Measurements from ENCODE around the gene PPDPF.
"Not testable (repeated sequence)": the region's sequence is repeated elsewhere in the genome, so short reads cannot be mapped to it uniquely, and the experiment has no call there.

PPDPF gene

DNA sequence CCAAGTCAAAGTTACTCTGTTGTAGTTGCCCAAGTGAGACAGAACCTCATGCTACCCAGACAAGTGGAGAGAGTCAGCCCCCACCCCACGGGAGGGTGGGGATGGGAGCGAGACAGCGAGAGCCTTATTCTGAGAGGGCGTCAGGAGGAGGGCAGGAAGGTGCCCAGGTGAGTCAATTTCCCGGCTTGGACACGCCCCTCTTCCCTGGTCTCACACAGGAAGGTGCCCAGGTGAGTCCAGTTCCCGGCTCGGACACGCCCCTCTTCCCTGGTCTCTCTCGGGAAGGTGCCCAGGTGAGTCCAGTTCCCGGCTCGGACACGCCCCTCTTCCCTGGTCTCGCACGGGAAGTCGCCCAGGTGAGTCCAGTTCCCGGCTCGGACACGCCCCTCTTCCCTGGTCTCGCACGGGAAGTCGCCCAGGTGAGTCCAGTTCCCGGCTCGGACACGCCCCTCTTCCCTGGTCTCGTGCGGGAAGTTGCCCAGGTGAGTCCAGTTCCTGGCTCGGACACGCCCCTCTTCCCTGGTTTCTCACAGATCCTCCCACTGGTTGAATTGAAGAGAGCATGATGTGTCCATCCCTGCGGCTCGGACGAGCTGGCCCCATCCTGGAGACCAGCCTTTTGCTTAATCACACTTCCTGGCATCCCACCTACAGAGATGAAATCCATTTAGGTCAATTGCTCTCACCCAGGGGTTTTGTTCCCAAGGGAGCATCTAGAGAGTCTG lies 40.7 kb upstream of the PPDPF start:
- H3K36me3 ChIP-seq (ENCODE audit: control insufficient read depth, insufficient read depth, low read length, severe bottlenecking); H3K4me1 ChIP-seq (ENCODE audit: control insufficient read depth, insufficient read depth, low read length); DNase-seq (ENCODE audit: low read depth); H3K4me3 ChIP-seq (ENCODE audit: low read length); H3K9me3 ChIP-seq (ENCODE audit: control insufficient read depth, low read length); H3K9ac ChIP-seq (ENCODE audit: low read length): not testable (repeated sequence)
- peaks cover 57% of the 10 kb centered on the region for H3K27me3 ChIP-seq (replicated peaks; ENCODE audit: control insufficient read depth, insufficient read depth, low read length)

DNA sequence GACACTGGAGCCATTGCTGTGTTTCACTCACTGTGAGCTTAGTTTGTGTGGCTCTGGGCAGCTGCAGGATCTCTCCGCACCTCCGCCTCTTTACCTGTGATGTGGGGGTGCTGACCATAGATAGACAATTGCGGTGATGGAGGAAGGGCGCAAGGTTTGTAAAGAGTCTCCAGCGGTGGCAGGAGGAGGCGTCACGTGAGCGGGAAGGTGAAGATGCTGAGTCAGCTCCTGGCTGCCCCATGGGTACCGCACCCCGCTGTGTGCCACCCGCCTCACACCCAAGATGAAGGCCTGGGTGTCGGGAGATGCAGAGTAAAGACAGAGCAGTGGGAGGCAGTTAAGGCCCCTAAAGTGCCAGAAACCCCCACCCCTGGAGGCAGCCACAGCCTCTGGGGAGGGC lies 39.1 kb upstream of the PPDPF start:
- H3K27me3 ChIP-seq (replicated peaks; ENCODE audit: control insufficient read depth, insufficient read depth, low read length) = peaks cover 56% of the 10 kb centered on the region

DNA sequence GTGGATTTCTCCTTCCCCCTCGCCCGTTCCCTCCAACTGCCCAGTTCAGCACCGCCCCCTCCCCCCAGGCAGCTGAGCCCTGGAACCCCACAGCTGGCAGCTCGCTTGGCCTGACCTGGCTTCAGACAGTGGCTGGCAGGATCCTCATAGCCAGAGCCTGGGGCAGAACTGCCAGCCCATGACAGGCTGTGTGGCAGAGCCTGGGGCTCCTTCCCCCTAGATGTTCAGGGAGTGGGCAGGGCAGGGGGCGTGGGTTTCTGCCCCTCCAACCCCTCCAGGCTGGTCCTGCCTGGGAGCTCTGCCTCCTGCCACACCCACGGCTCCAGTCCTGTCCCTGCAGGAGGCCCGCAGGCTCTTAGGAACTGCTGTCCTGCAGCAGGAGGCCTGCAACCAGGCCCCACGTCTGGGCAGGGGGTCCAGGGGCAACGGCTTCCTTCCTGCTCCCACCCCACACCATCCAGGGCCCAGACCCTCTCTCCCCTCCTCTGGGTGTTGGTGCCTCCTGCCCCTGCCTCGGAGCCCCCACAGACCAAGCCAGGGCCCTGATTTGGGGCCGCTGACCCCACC lies 38.5 kb upstream of the PPDPF start:
- peaks cover 6% of the 10 kb centered on the region for H3K9me3 ChIP-seq (ENCODE audit: control insufficient read depth, low read length)
- no peaks in the 10 kb centered on the region for H3K36me3 ChIP-seq (ENCODE audit: control insufficient read depth, insufficient read depth, low read length, severe bottlenecking)
- no peak overlapping the region for H3K4me3 ChIP-seq (ENCODE audit: low read length)
- DNase-seq (ENCODE audit: low read depth) = no peak
- H3K9ac ChIP-seq (ENCODE audit: low read length) = no peak overlapping the region
- peaks cover 52% of the 10 kb centered on the region for H3K27me3 ChIP-seq (replicated peaks; ENCODE audit: control insufficient read depth, insufficient read depth, low read length)
- H3K4me1 ChIP-seq (ENCODE audit: control insufficient read depth, insufficient read depth, low read length) = no peaks in the 10 kb centered on the region

More for the DNA sequence above, 39.1 kb upstream of the PPDPF start:
- Histone ChIP-seq H3K4me3 (ENCODE audit: low read length) (no peak overlapping the region), H3K4me1 (ENCODE audit: control insufficient read depth, insufficient read depth, low read length) (no peaks in the 10 kb centered on the region), H3K36me3 (ENCODE audit: control insufficient read depth, insufficient read depth, low read length, severe bottlenecking) (no peaks in the 10 kb centered on the region), H3K9me3 (ENCODE audit: control insufficient read depth, low read length) (peaks cover 6% of the 10 kb centered on the region), H3K9ac (ENCODE audit: low read length) (no peak overlapping the region)
- DNase-seq (ENCODE audit: low read depth) = no peak

DNA sequence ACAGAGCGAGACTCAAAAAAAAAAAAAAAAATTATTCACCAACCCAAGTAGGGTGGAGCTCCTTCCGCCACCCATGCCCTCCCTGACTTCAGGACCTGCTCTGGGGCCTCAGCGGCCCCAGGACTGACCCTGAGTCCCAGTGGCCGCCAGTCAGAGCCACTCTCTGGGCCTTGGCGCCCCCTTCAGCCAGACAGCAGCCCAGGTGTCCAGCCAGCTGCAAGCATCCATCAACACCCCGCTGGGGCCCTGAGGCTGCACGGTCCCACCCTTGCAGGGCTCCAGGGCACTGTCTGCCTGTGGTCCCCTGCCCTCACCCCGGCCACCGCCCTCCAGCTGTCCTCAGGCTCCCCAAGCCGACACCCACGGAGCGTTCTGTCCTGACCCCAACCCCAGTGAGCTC lies 36.7 kb upstream of the PPDPF start:
- no peaks in the 10 kb centered on the region for H3K4me1 ChIP-seq (ENCODE audit: control insufficient read depth, insufficient read depth, low read length)
- H3K27me3 ChIP-seq (replicated peaks; ENCODE audit: control insufficient read depth, insufficient read depth, low read length) = peaks cover 44% of the 10 kb centered on the region
- H3K36me3 ChIP-seq (ENCODE audit: control insufficient read depth, insufficient read depth, low read length, severe bottlenecking) = no peaks in the 10 kb centered on the region
- no peak for DNase-seq (ENCODE audit: low read depth)
- no peak overlapping the region for H3K4me3 ChIP-seq (ENCODE audit: low read length)
- H3K9me3 ChIP-seq (ENCODE audit: control insufficient read depth, low read length) = peaks cover 6% of the 10 kb centered on the region
- H3K9ac ChIP-seq (ENCODE audit: low read length) = no peak overlapping the region

DNA sequence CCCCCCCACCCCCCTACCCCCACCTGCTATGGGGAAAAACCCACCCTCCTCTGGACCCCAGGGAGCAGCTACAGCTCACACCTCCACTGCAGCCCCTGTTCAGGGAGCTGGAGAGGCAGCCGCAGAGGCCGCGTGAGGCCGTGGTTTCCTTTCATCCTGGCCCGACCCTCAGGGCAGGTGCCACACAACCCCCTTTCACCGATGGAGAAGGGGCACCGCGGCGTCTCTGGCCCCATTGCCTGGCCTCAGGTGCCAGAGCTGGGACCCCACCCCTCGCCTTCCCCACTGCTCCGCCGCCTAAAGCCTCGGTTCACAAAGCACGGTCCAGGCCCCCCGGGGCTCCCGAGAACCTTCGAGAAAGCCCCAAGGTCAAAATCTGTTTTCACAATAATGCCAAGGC lies 36.3 kb upstream of the PPDPF start:
- Histone ChIP-seq H3K36me3 (ENCODE audit: control insufficient read depth, insufficient read depth, low read length, severe bottlenecking) (no peaks in the 10 kb centered on the region), H3K4me1 (ENCODE audit: control insufficient read depth, insufficient read depth, low read length) (no peaks in the 10 kb centered on the region), H3K9ac (ENCODE audit: low read length) (no peak overlapping the region), H3K9me3 (ENCODE audit: control insufficient read depth, low read length) (peaks cover 6% of the 10 kb centered on the region), H3K27me3 (replicated peaks; ENCODE audit: control insufficient read depth, insufficient read depth, low read length) (peaks cover 48% of the 10 kb centered on the region), H3K4me3 (ENCODE audit: low read length) (no peak overlapping the region)
- DNase-seq (ENCODE audit: low read depth) = no peak

DNA sequence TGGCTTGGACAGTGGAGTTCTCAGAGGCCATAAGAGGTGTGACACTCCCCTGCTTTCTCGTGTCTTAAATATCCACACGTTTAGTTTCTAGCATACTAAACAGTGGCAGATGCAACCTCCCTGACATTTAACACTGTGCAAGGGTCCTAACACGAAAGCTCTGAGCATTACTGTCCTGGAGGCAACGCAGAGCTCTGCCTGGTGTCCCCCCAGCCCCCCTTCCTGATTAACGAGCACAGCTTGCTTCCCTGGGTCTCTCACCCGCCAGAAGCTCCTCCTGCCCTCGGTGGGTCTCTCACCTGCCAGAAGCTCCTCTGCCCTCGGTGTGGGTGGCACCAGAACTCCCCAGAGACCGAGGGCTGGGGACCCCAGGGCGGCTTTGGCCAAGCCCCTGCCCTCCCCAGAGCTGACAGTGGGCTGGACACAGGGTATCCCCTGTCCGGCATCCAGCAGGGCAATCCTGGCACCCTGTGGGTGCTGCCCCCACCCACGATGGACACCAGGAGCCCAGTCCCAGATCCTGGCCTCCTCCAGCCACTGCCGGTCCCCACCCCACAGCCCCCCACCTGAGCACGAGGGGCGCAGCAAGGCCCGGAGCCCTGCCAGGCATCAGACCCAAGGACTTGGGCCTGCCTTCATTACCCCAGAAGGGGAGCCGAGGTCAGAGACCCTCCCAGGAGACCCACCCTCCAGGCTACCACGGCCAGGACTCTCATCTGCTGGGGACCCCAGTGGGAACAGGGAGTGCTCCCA lies 35.7 kb upstream of the PPDPF start:
- peaks cover 6% of the 10 kb centered on the region for H3K9me3 ChIP-seq (ENCODE audit: control insufficient read depth, low read length)
- no peaks in the 10 kb centered on the region for H3K4me1 ChIP-seq (ENCODE audit: control insufficient read depth, insufficient read depth, low read length)
- no peak for DNase-seq (ENCODE audit: low read depth)
- no peak overlapping the region for H3K9ac ChIP-seq (ENCODE audit: low read length)
- H3K4me3 ChIP-seq (ENCODE audit: low read length) = no peak overlapping the region
- peaks cover 44% of the 10 kb centered on the region for H3K27me3 ChIP-seq (replicated peaks; ENCODE audit: control insufficient read depth, insufficient read depth, low read length)
- H3K36me3 ChIP-seq (ENCODE audit: control insufficient read depth, insufficient read depth, low read length, severe bottlenecking) = no peaks in the 10 kb centered on the region

DNA sequence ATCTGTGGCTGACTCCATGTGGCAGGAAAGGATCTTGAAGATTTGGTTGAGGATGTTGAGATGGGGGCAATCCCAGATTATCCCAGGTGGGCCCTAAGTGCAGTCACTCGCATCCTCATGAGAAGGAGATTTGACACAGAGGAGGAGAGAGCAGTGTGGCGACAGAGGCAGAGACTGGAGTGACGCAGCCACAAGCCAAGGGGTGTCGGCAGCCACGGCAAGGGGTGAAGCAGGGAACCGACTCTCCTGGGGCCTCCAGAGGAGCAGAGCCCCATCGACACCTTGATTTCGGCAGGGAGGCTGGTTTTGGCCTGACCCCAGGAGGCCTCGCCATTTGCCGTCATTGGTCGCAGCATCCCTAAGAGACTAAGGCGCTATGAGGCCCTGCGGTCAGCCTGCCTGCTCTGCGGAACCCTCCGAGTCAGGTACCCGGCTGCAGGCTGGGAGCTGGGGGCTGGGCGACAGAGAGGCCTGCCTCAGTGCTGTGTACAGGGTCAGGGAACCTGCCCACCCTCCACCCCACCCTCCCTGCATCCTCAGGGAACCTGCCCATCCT lies 34.2 kb upstream of the PPDPF start:
- peaks cover 6% of the 10 kb centered on the region for H3K9me3 ChIP-seq (ENCODE audit: control insufficient read depth, low read length)
- H3K4me3 ChIP-seq (ENCODE audit: low read length) = no peak overlapping the region
- H3K4me1 ChIP-seq (ENCODE audit: control insufficient read depth, insufficient read depth, low read length) = no peaks in the 10 kb centered on the region
- H3K27me3 ChIP-seq (replicated peaks; ENCODE audit: control insufficient read depth, insufficient read depth, low read length) = peaks cover 38% of the 10 kb centered on the region
- no peak for DNase-seq (ENCODE audit: low read depth)
- no peak overlapping the region for H3K9ac ChIP-seq (ENCODE audit: low read length)
- no peaks in the 10 kb centered on the region for H3K36me3 ChIP-seq (ENCODE audit: control insufficient read depth, insufficient read depth, low read length, severe bottlenecking)

DNA sequence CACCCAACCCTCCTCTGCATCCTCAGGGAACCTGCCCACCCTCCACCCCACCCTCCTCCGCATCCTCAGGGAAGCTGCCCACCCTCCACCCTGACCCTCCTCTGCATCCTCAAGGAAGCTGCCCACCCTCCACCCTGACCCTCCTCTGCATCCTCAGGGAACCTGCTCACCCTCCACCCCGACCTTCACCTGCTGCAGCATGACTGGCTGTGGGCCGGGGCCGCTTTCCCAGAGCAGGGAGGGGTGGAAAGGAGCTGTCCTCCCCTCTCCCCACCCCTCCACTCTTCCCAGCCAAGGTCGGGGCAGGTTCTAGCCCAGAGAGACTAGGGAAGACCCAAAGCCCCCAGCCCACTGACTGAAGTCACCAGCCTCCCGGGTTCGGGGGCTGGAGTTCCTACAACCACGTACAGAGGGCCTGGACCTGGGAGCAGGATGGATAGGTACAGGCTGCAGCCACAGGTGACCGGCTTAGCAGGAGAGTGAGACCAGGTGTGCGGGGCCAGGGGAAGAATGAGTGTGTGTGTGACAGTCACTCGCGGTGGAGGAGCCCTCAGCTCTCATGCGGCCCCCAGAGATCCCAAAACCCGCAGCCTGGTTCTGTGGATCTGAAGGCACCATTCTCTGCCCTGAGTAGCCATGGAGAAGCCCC lies 33.3 kb upstream of the PPDPF start:
- H3K36me3 ChIP-seq (ENCODE audit: control insufficient read depth, insufficient read depth, low read length, severe bottlenecking) = no peaks in the 10 kb centered on the region
- no peak for DNase-seq (ENCODE audit: low read depth)
- no peak overlapping the region for H3K4me3 ChIP-seq (ENCODE audit: low read length)
- H3K9me3 ChIP-seq (ENCODE audit: control insufficient read depth, low read length) = peaks cover 6% of the 10 kb centered on the region
- H3K9ac ChIP-seq (ENCODE audit: low read length) = no peak overlapping the region
- H3K27me3 ChIP-seq (replicated peaks; ENCODE audit: control insufficient read depth, insufficient read depth, low read length) = peaks cover 32% of the 10 kb centered on the region
- no peaks in the 10 kb centered on the region for H3K4me1 ChIP-seq (ENCODE audit: control insufficient read depth, insufficient read depth, low read length)

DNA sequence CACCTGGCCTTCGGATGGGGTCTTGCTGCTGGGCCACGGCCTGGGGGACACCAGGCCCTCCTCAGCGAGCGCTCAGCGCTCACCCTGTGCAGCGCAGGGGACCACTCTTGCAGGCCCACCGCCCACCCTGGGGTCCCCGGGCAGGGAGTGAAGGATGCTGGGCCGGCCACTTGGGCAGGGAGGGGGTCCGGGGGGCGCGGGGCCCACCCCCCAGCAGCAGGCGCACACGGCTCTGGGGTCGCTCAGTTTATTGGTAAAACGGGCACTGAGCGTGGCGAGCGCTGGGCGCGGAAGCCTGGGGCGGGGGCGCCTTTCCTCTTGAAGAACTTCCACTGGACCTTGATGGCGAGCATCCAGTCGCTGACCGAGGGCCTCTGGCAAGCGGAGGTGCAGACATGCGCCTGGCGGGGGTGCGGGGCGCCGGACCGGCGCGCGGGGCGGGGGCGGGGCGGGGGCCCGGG lies 32.8 kb upstream of the PPDPF start:
- H3K36me3 ChIP-seq (ENCODE audit: control insufficient read depth, insufficient read depth, low read length, severe bottlenecking) = no peaks in the 10 kb centered on the region
- no peaks in the 10 kb centered on the region for H3K4me1 ChIP-seq (ENCODE audit: control insufficient read depth, insufficient read depth, low read length)
- no peak for DNase-seq (ENCODE audit: low read depth)
- peaks cover 26% of the 10 kb centered on the region for H3K27me3 ChIP-seq (replicated peaks; ENCODE audit: control insufficient read depth, insufficient read depth, low read length)
- H3K9ac ChIP-seq (ENCODE audit: low read length) = no peak overlapping the region
- peaks cover 6% of the 10 kb centered on the region for H3K9me3 ChIP-seq (ENCODE audit: control insufficient read depth, low read length)
- H3K4me3 ChIP-seq (ENCODE audit: low read length) = no peak overlapping the region

DNA sequence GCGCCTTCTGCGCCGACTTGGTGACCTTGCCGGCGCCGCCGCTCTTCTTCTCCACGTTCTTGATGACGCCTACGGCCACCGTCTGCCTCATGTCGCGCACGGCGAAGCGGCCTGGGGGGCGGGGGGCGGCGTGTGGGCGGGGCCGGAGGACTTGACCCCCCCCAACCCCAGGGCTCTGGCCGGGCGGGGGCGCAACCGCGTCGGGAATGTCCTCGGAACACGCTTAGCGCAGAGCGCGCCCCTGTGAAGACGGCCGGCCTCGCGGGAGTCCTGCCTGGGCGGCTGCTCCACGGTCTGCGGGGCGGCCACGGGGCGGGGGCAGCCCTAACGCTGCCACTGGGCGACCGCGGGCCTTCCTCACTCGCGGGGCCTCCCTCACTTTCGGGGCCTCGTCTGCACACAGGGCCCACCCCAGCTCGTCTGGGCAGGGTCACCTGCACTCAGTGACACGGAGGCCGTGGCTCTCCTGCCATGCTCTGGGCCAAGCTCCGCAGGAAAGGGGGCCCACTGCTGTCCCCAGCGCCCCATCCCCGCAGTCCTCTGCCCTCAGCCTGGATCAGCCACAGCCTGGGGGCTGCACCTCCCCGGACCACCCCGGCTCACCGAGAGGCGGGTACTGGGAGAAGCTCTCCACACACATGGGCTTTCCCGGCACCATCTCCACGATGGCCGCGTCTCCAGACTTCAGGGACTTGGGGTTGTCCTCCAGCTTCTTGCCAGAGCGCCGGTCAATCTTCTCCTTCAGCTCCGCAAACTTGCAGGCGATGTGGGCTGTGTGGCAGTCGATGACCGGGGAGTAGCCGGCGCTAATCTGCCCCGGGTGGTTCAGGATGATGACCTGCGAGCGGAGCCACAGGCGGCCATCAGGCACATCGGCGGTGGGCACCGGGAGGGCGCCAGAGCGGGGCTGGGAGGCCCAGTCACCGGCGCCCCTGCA lies 32.0 kb upstream of the PPDPF start:
- H3K4me1 ChIP-seq (ENCODE audit: control insufficient read depth, insufficient read depth, low read length) = no peaks in the 10 kb centered on the region
- H3K36me3 ChIP-seq (ENCODE audit: control insufficient read depth, insufficient read depth, low read length, severe bottlenecking) = no peaks in the 10 kb centered on the region
- no peak overlapping the region for H3K9ac ChIP-seq (ENCODE audit: low read length)
- no peak for DNase-seq (ENCODE audit: low read depth)
- H3K27me3 ChIP-seq (replicated peaks; ENCODE audit: control insufficient read depth, insufficient read depth, low read length) = peaks cover 26% of the 10 kb centered on the region
- peaks cover 6% of the 10 kb centered on the region for H3K9me3 ChIP-seq (ENCODE audit: control insufficient read depth, low read length)
- H3K4me3 ChIP-seq (ENCODE audit: low read length) = no peak overlapping the region
